Activated CD8-positive, alpha-beta memory T cell treated with anti-CD3 and anti-CD28 coated beads, Interleukin-2, amount 10 ng/mL, durations not matched to agents 7 days and 5 days (primary cell): ENCODE measurements around the gene ZNF592. TPM values are rescaled to one million over a fixed set of nuclear protein-coding genes. Genes with fewer than 3 reads are reported as not detected.
A peak's percentile ranks its signal among the peaks of the same experiment; 100 is the strongest.
"Not testable (repeated sequence)": the region's sequence is repeated elsewhere in the genome, so short reads cannot be mapped to it uniquely, and the experiment has no call there.

ENCODE experiments used
- ATAC-seq: fragments of 150-1000 bp; cut with Tn5 transposase; one replicate; pipeline ENCODE4 v1.10.0; 2021; ENCODE audit warnings: moderate library complexity
- CTCF ChIA-PET: fragments of 350-600 bp; sonication (Branson Sonifier 250); formaldehyde crosslinking; loops from one replicate; lab custom pipeline; 2021; ENCODE audit warnings: antibody characterized with exemption; lab: Charles Lee
- DNase-seq: peaks from one replicate; pipeline ENCODE4 v3.0.0-alpha.2; 2020
- H3K27ac Mint-ChIP-seq: one replicate; pipeline ENCODE4 v1.8.0; 2021; ENCODE audit warnings: mild to moderate bottlenecking, mixed read lengths
- H3K27me3 Mint-ChIP-seq: one replicate; pipeline ENCODE4 v1.8.0; 2021; ENCODE audit warnings: mixed read lengths
- H3K36me3 Mint-ChIP-seq: one replicate; pipeline ENCODE4 v1.8.0; 2021; ENCODE audit warnings: mild to moderate bottlenecking, mixed read lengths
- H3K4me1 Mint-ChIP-seq: one replicate; pipeline ENCODE4 v1.8.0; 2021; ENCODE audit warnings: mixed read lengths
- H3K4me3 Mint-ChIP-seq: one replicate; pipeline ENCODE4 v1.8.0; 2021; ENCODE audit warnings: mild to moderate bottlenecking, moderate library complexity, mixed read lengths
- H3K9me3 Mint-ChIP-seq: one replicate; pipeline ENCODE4 v1.8.0; 2022; ENCODE audit warnings: low read depth, mixed read lengths
- total RNA-seq, 2 experiments: library from RNA; stranded (reverse); gene quantifications; one replicate each; pipeline ENCODE4 v1.2.3, GENCODE V29; 2021

The ZNF592 gene
- total RNA-seq, 2 experiments from 2014 or later: 32.9 to 39.7 TPM

DNA sequence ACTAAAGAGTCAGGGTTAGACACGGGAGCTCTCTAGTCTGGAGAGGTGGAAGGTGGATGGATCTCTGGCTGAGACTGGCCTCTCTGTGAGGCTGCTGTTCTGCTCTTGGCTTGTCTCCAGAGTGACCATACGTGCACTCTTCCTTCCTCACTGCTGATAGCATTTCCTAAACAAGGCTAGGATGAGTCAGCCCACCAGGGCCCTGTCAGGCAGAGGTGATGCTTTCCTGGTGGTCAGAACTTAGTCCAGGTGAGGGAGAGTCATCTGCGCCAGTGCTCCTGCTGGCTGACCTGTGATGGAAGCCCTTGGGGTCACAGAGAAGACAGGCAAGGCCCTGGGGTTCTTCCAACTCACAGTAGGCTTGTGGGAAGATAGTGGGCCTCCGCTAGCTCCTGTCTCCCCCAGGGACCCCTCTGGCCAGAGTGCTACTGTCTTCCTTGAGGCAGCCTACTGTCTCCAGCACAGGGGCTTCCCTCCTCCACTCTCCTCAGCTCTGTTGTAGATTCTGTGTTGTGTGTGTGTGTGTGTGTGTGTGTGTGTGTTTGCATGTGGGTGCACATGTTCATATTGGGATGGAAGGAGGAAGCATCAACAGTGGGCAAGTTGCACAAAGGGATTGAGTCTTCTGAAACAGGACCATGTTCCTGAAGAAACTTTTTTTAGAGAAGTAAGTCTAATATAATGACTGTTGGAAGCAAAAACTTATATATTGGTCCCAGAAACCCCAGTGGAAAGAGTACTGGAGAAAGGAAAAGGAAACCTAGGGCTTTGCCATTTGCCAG, 85.2 kb downstream of the ZNF592 start:
- no peaks in the 10 kb centered on the region for H3K9me3 Mint-ChIP-seq

DNA sequence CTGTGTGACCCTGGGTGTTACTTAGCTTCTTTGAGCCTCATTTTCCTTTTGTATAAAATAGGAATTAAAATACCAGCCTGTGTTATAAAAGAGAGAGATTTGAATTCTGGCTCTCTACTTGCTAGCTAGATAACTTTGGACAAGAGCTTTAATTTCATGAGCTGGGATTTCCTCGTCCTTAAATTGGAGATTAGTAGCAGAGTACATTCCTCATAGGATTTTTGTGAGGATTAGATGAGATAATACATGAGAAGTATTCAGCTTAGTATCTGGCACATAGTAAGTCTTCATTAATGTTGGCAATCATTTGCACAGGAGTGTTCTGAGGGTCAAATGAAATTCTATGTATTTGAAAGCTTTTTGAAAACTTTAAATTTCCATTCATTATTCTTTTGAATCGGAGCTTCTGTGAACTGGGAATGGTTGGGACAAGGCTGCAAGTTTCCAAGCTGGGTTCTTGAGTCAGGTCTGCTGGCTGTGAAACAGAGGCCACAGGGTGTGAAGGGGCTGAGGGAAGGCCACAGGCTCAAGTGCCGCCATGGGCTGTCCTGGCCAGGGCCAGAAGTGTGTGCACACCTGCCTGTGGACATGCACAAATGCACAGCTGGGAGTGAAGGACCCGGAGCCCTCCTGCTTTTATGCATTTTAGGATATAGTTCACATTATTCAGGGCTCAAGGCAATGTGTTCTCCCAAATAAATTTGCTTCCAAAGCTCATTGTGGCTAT, 86.0 kb downstream of the ZNF592 start:
- Mint-ChIP-seq H3K27ac (no peak overlapping the region), H3K4me1 (no peaks in the 10 kb centered on the region), H3K27me3 (peaks cover 29% of the 10 kb centered on the region), H3K36me3 (no peaks in the 10 kb centered on the region), H3K9me3 (no peaks in the 10 kb centered on the region), H3K4me3 (no peak overlapping the region)
- ATAC-seq (no peak), DNase-seq (no peak)
- CTCF ChIA-PET: interaction anchor here (0.6 to 1.2 kb wide), 2 partner anchors 11 to 176 kb away, joined by 3 to 5 read pairs; no protein-coding TSS in a partner anchor

More for the DNA sequence above, 85.2 kb downstream of the ZNF592 start:
- DNase-seq (no peak), ATAC-seq (no peak)
- Mint-ChIP-seq H3K4me3 (no peak overlapping the region), H3K4me1 (no peaks in the 10 kb centered on the region), H3K36me3 (no peaks in the 10 kb centered on the region), H3K27ac (no peak overlapping the region), H3K27me3 (peaks cover 29% of the 10 kb centered on the region)
- CTCF ChIA-PET: interaction anchor here (0.6 to 1.2 kb wide), 2 partner anchors 12 to 175 kb away, joined by 3 to 5 read pairs; no protein-coding TSS in a partner anchor

- H3K9me3 Mint-ChIP-seq: no peaks in the 10 kb centered on the region
- CTCF ChIA-PET: interaction anchor here (1.2 kb wide), 1 partner anchor 10 kb away, joined by 3 read pairs; no protein-coding TSS in a partner anchor
- H3K36me3 Mint-ChIP-seq: no peaks in the 10 kb centered on the region
- no peak for DNase-seq
- no peak overlapping the region for H3K4me3 Mint-ChIP-seq
- peaks cover 27% of the 10 kb centered on the region for H3K27me3 Mint-ChIP-seq
- ATAC-seq: no peak
- no peaks in the 10 kb centered on the region for H3K4me1 Mint-ChIP-seq
- H3K27ac Mint-ChIP-seq: no peak overlapping the region
Observed at GRCh38 chr15:84834969-84835368, 86.6 kb downstream of the ZNF592 start.

DNA sequence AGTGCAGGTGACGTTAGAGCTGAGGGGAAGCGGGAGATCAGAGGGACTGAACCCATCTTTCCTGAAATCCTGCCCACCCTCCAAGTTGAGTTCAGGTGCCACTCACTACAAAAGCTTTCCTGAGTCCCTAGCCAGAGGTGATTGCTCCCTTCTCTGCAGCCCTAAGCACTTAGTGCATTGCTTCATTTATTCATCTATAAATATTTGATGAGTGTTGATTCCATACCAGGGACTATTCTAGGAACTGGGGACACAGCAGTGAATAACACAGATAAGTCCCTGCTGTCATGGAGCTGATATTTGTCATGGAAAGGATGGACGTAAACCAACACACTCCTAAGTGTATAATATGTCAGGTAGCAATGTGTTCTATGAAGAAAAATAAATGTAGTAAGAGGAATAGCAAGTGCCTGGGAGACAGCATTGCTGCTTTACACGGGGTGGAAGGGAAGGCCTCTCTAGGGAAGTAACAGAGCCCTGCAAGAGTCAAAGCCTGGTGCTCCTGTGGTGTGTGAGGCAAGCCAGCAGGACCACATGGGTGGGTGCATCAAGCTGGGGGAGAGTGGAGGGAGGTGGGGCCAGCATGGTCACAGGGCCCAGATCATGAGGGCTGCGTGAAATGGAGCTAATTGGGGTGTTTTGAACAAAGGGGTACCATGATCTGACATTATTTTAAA, 87.4 kb downstream of the ZNF592 start:
- Mint-ChIP-seq H3K4me1 (no peaks in the 10 kb centered on the region), H3K27me3 (peaks cover 21% of the 10 kb centered on the region), H3K27ac (no peak overlapping the region), H3K9me3 (no peaks in the 10 kb centered on the region), H3K36me3 (no peaks in the 10 kb centered on the region), H3K4me3 (no peak overlapping the region)
- CTCF ChIA-PET: interaction anchor here (1.0 kb wide), 1 partner anchor 9 kb away, joined by 3 read pairs; no protein-coding TSS in a partner anchor
- ATAC-seq (no peak), DNase-seq (no peak)

- Mint-ChIP-seq H3K27ac (no peak overlapping the region), H3K27me3 (peaks cover 13% of the 10 kb centered on the region), H3K4me3 (no peak overlapping the region), H3K36me3 (no peaks in the 10 kb centered on the region), H3K9me3 (no peaks in the 10 kb centered on the region), H3K4me1 (no peaks in the 10 kb centered on the region)
- ATAC-seq: no peak
- CTCF ChIA-PET: interaction anchor here (1.0 kb wide), 1 partner anchor 41 kb away, joined by 3 read pairs; no protein-coding TSS in a partner anchor
- no peak for DNase-seq
Observed at GRCh38 chr15:84836844-84837243, 88.5 kb downstream of the ZNF592 start.

GRCh38 chr15:84839714-84840113, 91.3 kb downstream of the ZNF592 start:
- Mint-ChIP-seq H3K4me1 (no peaks in the 10 kb centered on the region), H3K27me3 (peaks cover 3% of the 10 kb centered on the region), H3K27ac (no peak overlapping the region), H3K4me3 (no peak overlapping the region), H3K36me3 (no peaks in the 10 kb centered on the region), H3K9me3 (no peaks in the 10 kb centered on the region)
- peak; percentile 27 for DNase-seq
- ATAC-seq: no peak
- CTCF ChIA-PET: no interaction called here

GRCh38 chr15:84840255-84840654, 91.9 kb downstream of the ZNF592 start:
- H3K4me3 Mint-ChIP-seq: no peak overlapping the region
- CTCF ChIA-PET: interaction anchor here (1.4 kb wide), 1 partner anchor 8 kb away, joined by 4 read pairs; no protein-coding TSS in a partner anchor
- DNase-seq (peak; percentile 36), ATAC-seq (no peak)
- H3K27ac Mint-ChIP-seq: no peak overlapping the region
- peaks cover 3% of the 10 kb centered on the region for H3K27me3 Mint-ChIP-seq
- no peaks in the 10 kb centered on the region for H3K4me1 Mint-ChIP-seq
- no peaks in the 10 kb centered on the region for H3K9me3 Mint-ChIP-seq
- no peaks in the 10 kb centered on the region for H3K36me3 Mint-ChIP-seq

- no peak for ATAC-seq
- Mint-ChIP-seq H3K4me3 (no peak overlapping the region), H3K36me3 (no peaks in the 10 kb centered on the region), H3K27ac (no peak overlapping the region), H3K9me3 (no peaks in the 10 kb centered on the region), H3K27me3 (peaks cover 1% of the 10 kb centered on the region), H3K4me1 (no peaks in the 10 kb centered on the region)
- DNase-seq: peak; percentile 29
- CTCF ChIA-PET: interaction anchor here (1.4 kb wide), 2 partner anchors 8 to 88 kb away, joined by 3 to 4 read pairs; no protein-coding TSS in a partner anchor
Observed at GRCh38 chr15:84840741-84841429, 92.5 kb downstream of the ZNF592 start.

DNA sequence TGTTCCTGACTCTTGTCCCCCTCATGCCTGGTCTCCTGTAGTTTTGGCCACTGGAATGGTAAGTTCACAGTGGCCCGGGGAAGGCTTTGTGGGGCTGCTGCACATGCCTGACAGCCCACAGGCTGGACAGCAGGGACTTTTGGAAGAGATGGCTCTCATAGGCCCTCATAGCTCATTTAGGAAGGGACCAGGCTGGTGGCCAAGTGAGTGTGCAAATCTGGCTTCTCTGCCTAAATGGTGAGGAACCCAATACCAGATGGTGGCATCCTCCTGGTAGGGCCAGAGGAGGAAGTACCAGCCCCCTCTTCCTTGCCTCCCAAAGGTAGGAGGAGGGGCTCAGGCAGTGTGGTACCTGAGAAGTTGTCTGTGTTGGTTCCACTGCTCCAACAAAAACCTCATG, 94.4 kb downstream of the ZNF592 start:
- Mint-ChIP-seq H3K4me3 (no peak overlapping the region), H3K4me1 (no peaks in the 10 kb centered on the region), H3K36me3 (peaks cover 7% of the 10 kb centered on the region), H3K27me3 (no peaks in the 10 kb centered on the region), H3K9me3 (peaks cover 10% of the 10 kb centered on the region), H3K27ac (no peak overlapping the region)
- peak; percentile 19 for DNase-seq
- CTCF ChIA-PET: interaction anchor here (0.6 kb wide), 1 partner anchor 272 kb away, joined by 3 read pairs; no protein-coding TSS in a partner anchor
- ATAC-seq: no peak

- Mint-ChIP-seq H3K27ac (no peak overlapping the region), H3K9me3 (peaks cover 10% of the 10 kb centered on the region), H3K4me1 (no peaks in the 10 kb centered on the region), H3K27me3 (no peaks in the 10 kb centered on the region), H3K36me3 (peaks cover 7% of the 10 kb centered on the region), H3K4me3 (no peak overlapping the region)
- ATAC-seq (no peak), DNase-seq (no peak)
- CTCF ChIA-PET: interaction anchor here (0.7 to 1.4 kb wide), 4 partner anchors 9 to 83 kb away, joined by 3 to 12 read pairs (median 3); no protein-coding TSS in a partner anchor
Observed at GRCh38 chr15:84844964-84845363, 96.6 kb downstream of the ZNF592 start.

DNA sequence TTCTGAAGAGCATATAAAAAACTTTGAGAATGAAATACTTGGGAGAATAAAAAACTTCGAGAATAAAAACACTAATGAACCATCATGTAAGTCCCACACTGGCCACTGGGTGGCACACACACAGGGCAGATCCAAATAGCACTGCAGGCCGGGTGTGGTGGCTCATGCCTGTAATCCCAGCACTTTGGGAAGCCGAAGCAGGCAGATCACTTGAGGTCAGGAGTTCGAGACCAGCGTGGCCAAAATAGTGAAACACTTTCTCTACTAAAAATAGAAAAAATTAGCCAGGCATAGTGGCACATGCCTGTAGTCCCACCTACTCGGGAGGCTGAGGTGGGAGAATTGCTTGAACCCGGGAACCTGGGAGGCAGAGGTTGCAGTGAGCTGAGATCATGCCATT, 97.2 kb downstream of the ZNF592 start:
- not testable (repeated sequence) for ATAC-seq, H3K9me3 Mint-ChIP-seq, H3K27me3 Mint-ChIP-seq, H3K36me3 Mint-ChIP-seq, H3K4me3 Mint-ChIP-seq, H3K27ac Mint-ChIP-seq, H3K4me1 Mint-ChIP-seq
- DNase-seq: peak; percentile 58
- CTCF ChIA-PET: interaction anchor here (0.7 to 1.4 kb wide), 4 partner anchors 10 to 82 kb away, joined by 3 to 12 read pairs (median 3); no protein-coding TSS in a partner anchor

DNA sequence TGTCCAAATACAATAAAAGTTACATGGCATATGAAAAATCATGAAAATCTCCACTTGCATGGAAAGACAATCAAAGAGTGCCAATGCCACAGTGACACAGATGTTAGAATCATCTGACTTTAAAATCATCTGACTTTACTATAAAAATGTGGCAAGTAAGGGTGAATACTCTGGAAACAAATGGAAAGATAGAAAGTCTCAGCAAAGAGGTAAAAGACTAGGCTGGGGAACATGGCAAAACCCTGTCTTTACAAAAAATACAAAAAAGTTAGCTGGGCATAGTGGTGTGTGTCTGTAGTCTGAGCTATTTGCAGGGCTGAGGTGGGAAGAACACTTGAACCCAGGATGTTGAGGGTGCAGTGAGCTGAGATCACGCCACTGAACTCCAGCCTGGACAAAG, 97.9 kb downstream of the ZNF592 start:
- ATAC-seq (no peak), DNase-seq (no peak)
- H3K9me3 Mint-ChIP-seq: peaks cover 10% of the 10 kb centered on the region
- H3K27ac Mint-ChIP-seq: no peak overlapping the region
- CTCF ChIA-PET: no interaction called here
- H3K27me3 Mint-ChIP-seq: no peaks in the 10 kb centered on the region
- no peak overlapping the region for H3K4me3 Mint-ChIP-seq
- H3K4me1 Mint-ChIP-seq: no peaks in the 10 kb centered on the region
- peaks cover 7% of the 10 kb centered on the region for H3K36me3 Mint-ChIP-seq
